NCI-H1092 treated with DMSO at 0.1 percent for 48 hours (cell line): ENCODE data around the gene YAF2.
"Not testable (repeated sequence)": the region's sequence is repeated elsewhere in the genome, so short reads cannot be mapped to it uniquely, and the experiment has no call there.

ENCODE experiments used
- DNase-seq: peaks from one replicate; lab custom pipeline; 2025; lab: John Stamatoyannopoulos, UW

The YAF2 gene

GRCh38 chr12:42196723-42197603 lies 41.1 kb downstream of the YAF2 start:
- no peak for DNase-seq

- no peak for DNase-seq
Observed at GRCh38 chr12:42192686-42193085, 45.4 kb downstream of the YAF2 start.

GRCh38 chr12:42192258-42192657 lies 45.8 kb downstream of the YAF2 start:
- DNase-seq, result no peak

GRCh38 chr12:42190376-42190775 lies 47.7 kb downstream of the YAF2 start:
- DNase-seq, result no peak

GRCh38 chr12:42188275-42188674 lies 49.8 kb downstream of the YAF2 start:
- not testable (repeated sequence) for DNase-seq

- DNase-seq, result no peak
Observed at GRCh38 chr12:42187799-42188198, 50.2 kb downstream of the YAF2 start.

GRCh38 chr12:42186793-42187192 lies 51.3 kb downstream of the YAF2 start:
- no peak for DNase-seq

GRCh38 chr12:42182394-42182793 lies 55.7 kb downstream of the YAF2 start:
- DNase-seq, result no peak

- no peak for DNase-seq
Observed at GRCh38 chr12:42180990-42181596, 57.0 kb downstream of the YAF2 start.

GRCh38 chr12:42178101-42178500 lies 59.9 kb downstream of the YAF2 start:
- DNase-seq, result no peak

- no peak for DNase-seq
Observed at GRCh38 chr12:42174978-42175377, 63.1 kb downstream of the YAF2 start.

- no peak for DNase-seq
Observed at GRCh38 chr12:42173961-42174521, 64.0 kb downstream of the YAF2 start.

GRCh38 chr12:42172441-42173210 lies 65.4 kb downstream of the YAF2 start:
- no peak for DNase-seq

- no peak for DNase-seq
Observed at GRCh38 chr12:42167711-42168110, 70.3 kb downstream of the YAF2 start.

GRCh38 chr12:42166501-42166900 lies 71.5 kb downstream of the YAF2 start:
- DNase-seq, result no peak

GRCh38 chr12:42163913-42164312 lies 74.1 kb downstream of the YAF2 start:
- no peak for DNase-seq

GRCh38 chr12:42162965-42163364 lies 75.1 kb downstream of the YAF2 start:
- no peak for DNase-seq

- DNase-seq, result no peak
Observed at GRCh38 chr12:42162193-42162592, 75.9 kb downstream of the YAF2 start.

- DNase-seq, result no peak
Observed at GRCh38 chr12:42161529-42161928, 76.5 kb downstream of the YAF2 start.

- DNase-seq, result no peak
Observed at GRCh38 chr12:42156232-42156631, 81.8 kb downstream of the YAF2 start.

- DNase-seq, result no peak
Observed at GRCh38 chr12:42145552-42146215, 92.4 kb downstream of the YAF2 start.

GRCh38 chr12:42145197-42145549 lies 92.9 kb downstream of the YAF2 start:
- no peak for DNase-seq
